Mesendoderm (in vitro differentiated cells): Measurements from ENCODE around the gene DIRAS2.

Experiments
- DNase-seq: peaks from one replicate; pipeline ENCODE4 v3.0.0; 2013
- H2AK5ac ChIP-seq: 2 replicates; pipeline ENCODE4 v1.6.1; 2013; ENCODE audit warnings: low read length, inconsistent platforms
- H2BK120ac ChIP-seq: 2 replicates; pipeline ENCODE4 v1.6.1; 2013; ENCODE audit warnings: low read depth, mild to moderate bottlenecking, low read length, moderate library complexity, mixed read lengths
- H2BK15ac ChIP-seq: replicated peaks from 2 replicates; pipeline ENCODE4 v1.6.1; 2013; ENCODE audit warnings: low read depth, mild to moderate bottlenecking, moderate library complexity
- H2BK5ac ChIP-seq: 2 replicates; pipeline ENCODE4 v1.6.1; 2013; ENCODE audit warnings: low read length, inconsistent platforms
- H3K18ac ChIP-seq: 2 replicates; pipeline ENCODE4 v1.6.1; 2013; ENCODE audit warnings: mild to moderate bottlenecking, low read length, mixed read lengths
- H3K23ac ChIP-seq: one replicate; pipeline ENCODE4 v1.6.1; 2013; ENCODE audit warnings: low read length
- H3K27ac ChIP-seq: 2 replicates; pipeline ENCODE4 v1.5.1; 2013; ENCODE audit warnings: low read depth, mild to moderate bottlenecking, inconsistent platforms, low read length, moderate library complexity
- H3K27me3 ChIP-seq: 2 replicates; pipeline ENCODE4 v1.6.1; 2013; ENCODE audit warnings: low read length, control low read depth, mild to moderate bottlenecking, inconsistent platforms; ENCODE audit not compliant: insufficient read depth, poor library complexity
- H3K36me3 ChIP-seq: 2 replicates; pipeline ENCODE4 v1.6.1; 2013; ENCODE audit warnings: low read length, inconsistent platforms; ENCODE audit not compliant: control insufficient read depth, insufficient read depth
- H3K4ac ChIP-seq: one replicate; pipeline ENCODE4 v1.6.1; 2013; ENCODE audit warnings: low read depth, mild to moderate bottlenecking, low read length, moderate library complexity
- H3K4me1 ChIP-seq: 2 replicates; pipeline ENCODE4 v1.6.1; 2013; ENCODE audit warnings: low read depth, low read length, inconsistent platforms; ENCODE audit not compliant: control insufficient read depth
- H3K4me2 ChIP-seq: 2 replicates; pipeline ENCODE4 v1.6.1; 2013; ENCODE audit warnings: low read length
- H3K4me3 ChIP-seq: 2 replicates; pipeline ENCODE4 v1.5.1; 2013; ENCODE audit warnings: mild to moderate bottlenecking, low read length
- H3K56ac ChIP-seq: one replicate; pipeline ENCODE4 v1.6.1; 2013; ENCODE audit warnings: low read length
- H3K79me1 ChIP-seq: 2 replicates; pipeline ENCODE4 v1.6.1; 2013; ENCODE audit warnings: low read length, inconsistent platforms
- H3K79me2 ChIP-seq: 2 replicates; pipeline ENCODE4 v1.6.1; 2013; ENCODE audit warnings: mild to moderate bottlenecking, low read length; ENCODE audit not compliant: control insufficient read depth, insufficient read depth
- H3K9ac ChIP-seq: 2 replicates; pipeline ENCODE4 v1.6.1; 2013; ENCODE audit warnings: low read length, inconsistent platforms
- H4K5ac ChIP-seq: one replicate; pipeline ENCODE4 v1.6.1; 2013; ENCODE audit warnings: low read length
- H4K8ac ChIP-seq: one replicate; pipeline ENCODE4 v1.6.1; 2013; ENCODE audit warnings: low read depth, mild to moderate bottlenecking, control low read depth, low read length, moderate library complexity
- WGBS: extraction: QIAGEN DNeasy Blood & Tissue Kit; methylation state at CpG from one replicate; pipeline ENCODE4 v1.1.7; 2013; ENCODE audit warnings: low lambda C conversion rate, missing lambda C conversion rate; ENCODE audit not compliant: insufficient coverage; ENCODE audit errors: extremely low coverage; 5-methylcytosine and 5-hydroxymethylcytosine counted together

Gene DIRAS2

DNA sequence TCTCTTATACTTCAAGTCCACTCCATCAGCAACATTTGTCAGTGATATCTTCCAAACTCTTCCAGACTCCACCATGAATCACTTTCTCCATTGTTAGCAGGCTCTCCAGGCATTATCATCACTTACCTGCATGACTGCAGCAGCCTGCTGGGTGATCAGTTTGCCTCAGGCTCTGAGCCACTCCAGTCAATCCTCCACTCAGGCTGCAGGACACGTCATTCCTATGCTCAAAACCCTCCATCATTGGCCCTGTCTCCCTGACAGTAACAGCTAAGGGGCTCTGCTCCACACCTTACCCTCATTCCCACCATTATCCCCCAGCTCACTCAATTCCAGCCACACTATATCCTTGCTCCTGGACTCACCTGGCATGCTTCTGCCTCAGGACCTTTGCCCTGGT, 10.7 kb downstream of the DIRAS2 start:
- H3K4me3 ChIP-seq = no peak overlapping the region
- H3K79me2 ChIP-seq = no peaks in the 10 kb centered on the region
- H2BK5ac ChIP-seq = no peak overlapping the region
- H2BK15ac ChIP-seq = no peak overlapping the region
- H2AK5ac ChIP-seq = no peak overlapping the region
- no peak overlapping the region for H3K9ac ChIP-seq
- peak; percentile 8 for DNase-seq
- no peak overlapping the region for H3K18ac ChIP-seq
- H4K5ac ChIP-seq = no peak overlapping the region
- H3K4me1 ChIP-seq = no peaks in the 10 kb centered on the region
- H3K4me2 ChIP-seq = no peak overlapping the region
- H3K23ac ChIP-seq = no peak overlapping the region
- WGBS = no CpG with 5 or more reads among the region's 1 CpG
- H3K4ac ChIP-seq = no peak overlapping the region
- no peak overlapping the region for H3K27ac ChIP-seq
- no peaks in the 10 kb centered on the region for H3K27me3 ChIP-seq
- H4K8ac ChIP-seq = no peak overlapping the region
- H3K36me3 ChIP-seq = no peaks in the 10 kb centered on the region
- no peak overlapping the region for H3K56ac ChIP-seq
- H2BK120ac ChIP-seq = no peak overlapping the region
- H3K79me1 ChIP-seq = no peaks in the 10 kb centered on the region

DNA sequence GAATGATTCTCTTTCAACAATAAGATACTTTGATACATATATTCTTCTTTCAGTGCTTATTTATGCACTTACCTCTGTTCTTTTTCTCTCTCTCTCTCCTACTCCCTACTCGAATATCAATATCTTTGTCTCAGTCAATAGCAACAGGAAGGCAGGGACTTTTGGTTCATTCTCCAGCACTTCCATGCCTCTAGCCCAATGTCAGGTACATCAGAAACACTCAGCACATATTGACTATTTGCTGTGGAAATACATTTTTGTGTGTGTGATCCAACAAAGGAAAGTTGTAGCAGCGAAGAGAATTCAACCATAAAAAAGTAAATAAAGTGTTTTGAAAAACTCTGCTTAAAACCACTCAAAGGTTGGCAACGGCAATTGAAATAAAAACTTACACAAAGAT, 12.6 kb downstream of the DIRAS2 start:
- H4K5ac ChIP-seq = no peak overlapping the region
- no peak overlapping the region for H4K8ac ChIP-seq
- no peak overlapping the region for H2BK120ac ChIP-seq
- H3K23ac ChIP-seq = no peak overlapping the region
- H3K79me2 ChIP-seq = no peaks in the 10 kb centered on the region
- no peak overlapping the region for H3K18ac ChIP-seq
- H3K79me1 ChIP-seq = no peaks in the 10 kb centered on the region
- WGBS = no CpG with 5 or more reads among the region's 3 CpGs
- H3K36me3 ChIP-seq = no peaks in the 10 kb centered on the region
- H3K27ac ChIP-seq = no peak overlapping the region
- H3K4me3 ChIP-seq = no peak overlapping the region
- no peak overlapping the region for H2BK5ac ChIP-seq
- no peak overlapping the region for H3K4me2 ChIP-seq
- H3K4ac ChIP-seq = no peak overlapping the region
- H3K56ac ChIP-seq = no peak overlapping the region
- no peak overlapping the region for H2BK15ac ChIP-seq
- no peaks in the 10 kb centered on the region for H3K27me3 ChIP-seq
- H3K4me1 ChIP-seq = no peaks in the 10 kb centered on the region
- H2AK5ac ChIP-seq = no peak overlapping the region
- no peak for DNase-seq
- H3K9ac ChIP-seq = no peak overlapping the region

DNA sequence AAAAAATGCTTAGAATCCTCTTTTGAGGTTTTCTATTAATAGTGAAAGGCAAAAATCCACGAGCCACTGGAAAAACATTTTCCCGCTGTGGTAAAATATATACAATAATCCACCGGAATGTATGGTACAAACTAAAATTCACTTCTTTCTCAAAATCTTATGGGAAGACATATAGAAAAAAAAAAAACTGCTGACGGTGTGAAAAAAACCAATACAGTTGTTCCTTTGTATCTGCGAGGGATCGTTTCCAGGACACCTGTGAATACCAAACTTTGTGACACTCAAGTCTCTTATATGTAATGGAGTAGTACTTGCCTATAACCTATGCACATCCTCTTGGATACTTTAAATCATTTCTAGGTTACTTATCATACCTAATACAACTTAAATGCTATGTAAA, 13.3 kb downstream of the DIRAS2 start:
- H4K5ac ChIP-seq = no peak overlapping the region
- H3K79me1 ChIP-seq = no peaks in the 10 kb centered on the region
- H4K8ac ChIP-seq = no peak overlapping the region
- DNase-seq = no peak
- H2BK5ac ChIP-seq = no peak overlapping the region
- H3K36me3 ChIP-seq = no peaks in the 10 kb centered on the region
- H3K4me3 ChIP-seq = no peak overlapping the region
- H3K23ac ChIP-seq = no peak overlapping the region
- no peak overlapping the region for H3K18ac ChIP-seq
- no peak overlapping the region for H2BK120ac ChIP-seq
- no peak overlapping the region for H3K56ac ChIP-seq
- H3K4me1 ChIP-seq = no peaks in the 10 kb centered on the region
- no peak overlapping the region for H2AK5ac ChIP-seq
- H2BK15ac ChIP-seq = no peak overlapping the region
- no peak overlapping the region for H3K27ac ChIP-seq
- H3K9ac ChIP-seq = no peak overlapping the region
- no peaks in the 10 kb centered on the region for H3K27me3 ChIP-seq
- WGBS = no CpG with 5 or more reads among the region's 6 CpGs
- H3K4ac ChIP-seq = no peak overlapping the region
- no peaks in the 10 kb centered on the region for H3K79me2 ChIP-seq
- no peak overlapping the region for H3K4me2 ChIP-seq

DNA sequence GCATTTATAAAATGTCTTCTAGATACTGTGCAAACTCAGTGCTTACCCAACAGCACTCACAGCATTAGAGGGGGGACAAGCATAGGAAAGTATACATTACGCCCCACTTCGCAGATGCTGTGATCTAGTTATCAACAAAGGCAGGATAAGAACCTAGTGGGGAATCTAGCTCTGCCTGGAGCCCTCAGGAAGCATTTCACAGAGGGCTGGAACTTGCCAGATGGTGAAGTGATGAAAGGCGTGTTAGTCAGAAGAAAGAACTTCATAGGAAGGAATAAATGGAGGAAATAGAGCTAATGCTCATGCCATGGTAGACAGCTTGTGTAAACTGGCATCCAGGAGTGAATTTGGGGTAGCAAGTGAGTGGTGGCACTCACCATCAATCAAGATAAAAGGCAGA, 25.8 kb downstream of the DIRAS2 start:
- H3K27me3 ChIP-seq = no peaks in the 10 kb centered on the region
- no peak overlapping the region for H3K4me3 ChIP-seq
- H3K79me1 ChIP-seq = no peaks in the 10 kb centered on the region
- H3K23ac ChIP-seq = no peak overlapping the region
- no peak overlapping the region for H3K4ac ChIP-seq
- H3K79me2 ChIP-seq = no peaks in the 10 kb centered on the region
- no peak overlapping the region for H2AK5ac ChIP-seq
- no peak overlapping the region for H2BK120ac ChIP-seq
- H3K9ac ChIP-seq = no peak overlapping the region
- no peak overlapping the region for H3K56ac ChIP-seq
- H2BK5ac ChIP-seq = no peak overlapping the region
- H3K27ac ChIP-seq = no peak overlapping the region
- H3K36me3 ChIP-seq = no peaks in the 10 kb centered on the region
- H2BK15ac ChIP-seq = no peak overlapping the region
- WGBS = no CpG with 5 or more reads among the region's 3 CpGs
- H3K18ac ChIP-seq = no peak overlapping the region
- H3K4me2 ChIP-seq = no peak overlapping the region
- H3K4me1 ChIP-seq = no peaks in the 10 kb centered on the region
- no peak overlapping the region for H4K5ac ChIP-seq
- no peak overlapping the region for H4K8ac ChIP-seq
- DNase-seq = peak; percentile 66

DNA sequence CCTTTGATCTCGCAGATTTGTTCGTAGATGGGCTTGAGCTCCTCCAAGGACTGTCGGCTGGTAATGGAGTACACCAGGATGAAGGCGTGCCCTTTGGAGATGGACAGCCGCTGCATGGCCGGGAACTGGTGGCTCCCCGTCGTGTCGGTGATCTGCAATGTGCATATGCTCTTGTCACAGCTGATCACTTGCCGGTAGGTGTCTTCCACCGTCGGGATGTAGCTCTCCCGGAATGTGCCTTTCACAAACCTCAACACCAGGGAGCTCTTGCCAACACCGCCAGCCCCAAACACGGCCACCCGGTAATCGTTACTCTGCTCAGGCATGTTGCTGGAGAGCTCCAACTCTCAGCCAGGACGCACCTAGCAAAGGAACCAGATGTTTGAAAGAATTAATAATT, 29.1 kb downstream of the DIRAS2 start:
- no peak overlapping the region for H4K5ac ChIP-seq
- H3K4me3 ChIP-seq = no peak overlapping the region
- no peak overlapping the region for H3K4ac ChIP-seq
- no peak overlapping the region for H4K8ac ChIP-seq
- no peak overlapping the region for H2BK120ac ChIP-seq
- H3K27me3 ChIP-seq = no peaks in the 10 kb centered on the region
- no peaks in the 10 kb centered on the region for H3K79me1 ChIP-seq
- no peak overlapping the region for H3K27ac ChIP-seq
- no peak overlapping the region for H3K18ac ChIP-seq
- H3K4me2 ChIP-seq = no peak overlapping the region
- no peak overlapping the region for H3K56ac ChIP-seq
- no peak for DNase-seq
- H2BK5ac ChIP-seq = no peak overlapping the region
- no peaks in the 10 kb centered on the region for H3K36me3 ChIP-seq
- no peak overlapping the region for H3K9ac ChIP-seq
- no peaks in the 10 kb centered on the region for H3K4me1 ChIP-seq
- WGBS = no CpG with 5 or more reads among the region's 18 CpGs
- H3K79me2 ChIP-seq = no peaks in the 10 kb centered on the region
- no peak overlapping the region for H3K23ac ChIP-seq
- H2AK5ac ChIP-seq = no peak overlapping the region
- H2BK15ac ChIP-seq = no peak overlapping the region

DNA sequence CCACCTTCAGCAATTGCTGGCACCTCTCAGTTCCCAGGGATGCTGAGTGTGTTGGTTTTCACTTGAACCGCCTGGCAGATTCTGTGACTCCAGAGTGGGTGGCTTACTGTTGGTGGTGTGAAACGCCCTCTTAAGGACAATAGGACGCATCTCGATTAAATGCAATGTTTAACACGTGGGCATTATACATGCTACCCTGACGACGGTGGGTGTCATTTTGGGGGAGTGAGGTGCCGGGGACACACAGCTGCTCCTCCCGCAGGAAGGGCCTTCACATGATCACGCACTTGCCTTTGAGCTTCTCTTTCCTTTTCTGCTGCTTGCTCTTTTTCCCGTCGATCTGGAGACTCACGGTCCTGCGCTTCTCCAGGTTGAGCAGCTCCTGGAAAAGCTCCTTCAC, 29.7 kb downstream of the DIRAS2 start:
- H3K9ac ChIP-seq = no peak overlapping the region
- no peak overlapping the region for H3K27ac ChIP-seq
- H3K4ac ChIP-seq = no peak overlapping the region
- H3K4me3 ChIP-seq = no peak overlapping the region
- H3K79me1 ChIP-seq = no peaks in the 10 kb centered on the region
- H3K36me3 ChIP-seq = no peaks in the 10 kb centered on the region
- no peaks in the 10 kb centered on the region for H3K79me2 ChIP-seq
- no peak overlapping the region for H3K18ac ChIP-seq
- no peak overlapping the region for H2BK120ac ChIP-seq
- H3K23ac ChIP-seq = no peak overlapping the region
- no peaks in the 10 kb centered on the region for H3K27me3 ChIP-seq
- no peak overlapping the region for H3K4me2 ChIP-seq
- H2BK5ac ChIP-seq = no peak overlapping the region
- H4K5ac ChIP-seq = no peak overlapping the region
- no peak for DNase-seq
- H4K8ac ChIP-seq = no peak overlapping the region
- no peak overlapping the region for H2BK15ac ChIP-seq
- WGBS = no CpG with 5 or more reads among the region's 14 CpGs
- no peak overlapping the region for H2AK5ac ChIP-seq
- no peaks in the 10 kb centered on the region for H3K4me1 ChIP-seq
- no peak overlapping the region for H3K56ac ChIP-seq
